CD14-positive monocyte (primary cell): ENCODE measurements around the gene CBX4. TPM values are rescaled to one million over a fixed set of nuclear protein-coding genes. Genes with fewer than 3 reads are reported as not detected.

Experiments
- DNase-seq, 3 donors: peaks; one replicate each; pipeline ENCODE4 v3.0.0-alpha.2; 2011 to 2022
- H2AFZ ChIP-seq: 2 replicates; pipeline ENCODE4 v1.6.0; 2012; ENCODE audit warnings: mild to moderate bottlenecking, low read depth, low read length, inconsistent platforms; ENCODE audit not compliant: insufficient read depth, poor library complexity, severe bottlenecking
- H3K27ac ChIP-seq, 2 donors: 1 replicate in 1 of 2; 2 replicates in 1 of 2; pipeline ENCODE4 v1.5.1; 2012 to 2013; ENCODE audit warnings: low read length in 2 of 2, control low read depth in 1 of 2, inconsistent platforms in 1 of 2, low read depth in 1 of 2, mild to moderate bottlenecking in 1 of 2
- H3K27me3 ChIP-seq, 2 donors: one replicate each; pipeline versions ENCODE4 v1.6.0 to v1.6.1; 2011 to 2013; ENCODE audit warnings: low read length in 2 of 2; ENCODE audit not compliant: control insufficient read depth in 2 of 2, insufficient read depth in 2 of 2
- H3K36me3 ChIP-seq, 2 donors: replicated peaks in 1 of 2; 1 replicate in 1 of 2; 2 replicates in 1 of 2; pipeline versions ENCODE4 v1.5.1 to v1.6.1; 2012 to 2013; ENCODE audit warnings: low read length in 2 of 2, control low read depth in 1 of 2, inconsistent platforms in 1 of 2, mild to moderate bottlenecking in 1 of 2; ENCODE audit not compliant: insufficient read depth in 2 of 2, control insufficient read depth in 1 of 2
- H3K4me1 ChIP-seq, 2 donors: 1 replicate in 1 of 2; 2 replicates in 1 of 2; pipeline versions ENCODE4 v1.5.1 to v1.6.1; 2012 to 2013; ENCODE audit warnings: low read length in 2 of 2, control low read depth in 1 of 2, inconsistent platforms in 1 of 2, mild to moderate bottlenecking in 1 of 2, moderate library complexity in 1 of 2; ENCODE audit not compliant: insufficient read depth in 2 of 2, control insufficient read depth in 1 of 2
- H3K4me2 ChIP-seq: replicated peaks from 2 replicates; pipeline ENCODE3; 2012; ENCODE audit warnings: low read length, moderate library complexity, mild to moderate bottlenecking; ENCODE audit not compliant: poor library complexity, severe bottlenecking; ENCODE audit errors: extremely low read depth
- H3K4me3 ChIP-seq, 3 experiments: fragments of 200-600 bp in 1 of 3; sonication (generic) in 1 of 3; replicated peaks in 1 of 3; 1 replicate in 2 of 3; 2 replicates in 1 of 3; pipeline ENCODE4 v1.5.1; 2011 to 2013; ENCODE audit warnings: low read length in 3 of 3, mild to moderate bottlenecking in 3 of 3, control low read depth in 2 of 3, low read depth in 2 of 3, inconsistent platforms in 1 of 3, moderate library complexity in 1 of 3
- H3K79me2 ChIP-seq: 2 replicates; pipeline ENCODE4 v1.6.0; 2012; ENCODE audit warnings: mild to moderate bottlenecking, control low read depth, inconsistent platforms, low read length, moderate library complexity; ENCODE audit not compliant: insufficient read depth
- H3K9ac ChIP-seq: 2 replicates; pipeline ENCODE4 v1.6.0; 2017; ENCODE audit warnings: low read length, mild to moderate bottlenecking; ENCODE audit not compliant: insufficient read depth, poor library complexity, severe bottlenecking
- H3K9me3 ChIP-seq, 2 donors: replicated peaks in 1 of 2; 1 replicate in 1 of 2; 2 replicates in 1 of 2; pipeline versions ENCODE4 v1.5.1 to v1.6.1; 2012 to 2013; ENCODE audit warnings: low read length in 2 of 2, control low read depth in 1 of 2; ENCODE audit not compliant: control insufficient read depth in 1 of 2, insufficient read depth in 1 of 2
- H4K20me1 ChIP-seq: 2 replicates; pipeline ENCODE4 v1.6.0; 2012; ENCODE audit warnings: mild to moderate bottlenecking, low read length, control low read depth, moderate library complexity; ENCODE audit not compliant: insufficient read depth
- H3K27ac Mint-ChIP-seq, 7 donors: one replicate each; pipeline ENCODE4 v1.8.0; 2020; ENCODE audit warnings: mild to moderate bottlenecking in 7 of 7, mixed read lengths in 7 of 7, moderate library complexity in 6 of 7, inconsistent platforms in 2 of 7
- H3K27me3 Mint-ChIP-seq, 3 donors: one replicate each; pipeline ENCODE4 v1.8.0; 2021 to 2022; ENCODE audit warnings: low read depth in 3 of 3, mild to moderate bottlenecking in 3 of 3, mixed read lengths in 3 of 3, moderate library complexity in 3 of 3, inconsistent platforms in 1 of 3
- H3K36me3 Mint-ChIP-seq, 2 donors: one replicate each; pipeline ENCODE4 v1.8.0; 2020; ENCODE audit warnings: mixed read lengths in 2 of 2, inconsistent platforms in 1 of 2, mild to moderate bottlenecking in 1 of 2
- H3K4me1 Mint-ChIP-seq: one replicate; pipeline ENCODE4 v1.8.0; 2020; ENCODE audit warnings: mild to moderate bottlenecking, mixed read lengths
- H3K4me3 Mint-ChIP-seq, 2 donors: one replicate each; pipeline ENCODE4 v1.8.0; 2020; ENCODE audit warnings: mild to moderate bottlenecking in 2 of 2, mixed read lengths in 2 of 2, moderate library complexity in 1 of 2
- H3K9me3 Mint-ChIP-seq, 7 donors: one replicate each; pipeline ENCODE4 v1.8.0; 2020 to 2022; ENCODE audit warnings: mixed read lengths in 7 of 7, mild to moderate bottlenecking in 6 of 7, moderate library complexity in 6 of 7, inconsistent platforms in 2 of 7
- WGBS: methylation state at CpG from one replicate; pipeline ENCODE4 v1.1.5; 2013; ENCODE audit warnings: missing lambda C conversion rate; ENCODE audit not compliant: insufficient coverage; 5-methylcytosine and 5-hydroxymethylcytosine counted together
- intact Hi-C, 2 donors: fragments of 100-400 bp; cut with micrococcal nuclease; formaldehyde crosslinking; loops; one replicate each; pipeline versions ENCODE4 v1.15.0 to v1.15.1; 2023
- polyA plus RNA-seq, 3 donors: library from polyadenylated mRNA; depleted of rRNA in 1 of 3; unstranded in 2 of 3; stranded (reverse) in 1 of 3; fragments of 300-500 nt in 2 of 3; fragments of >200 nt in 1 of 3; fragmentation: Illumina TruSeq in 2 of 3; gene quantifications; 1 replicate in 2 of 3; 2 replicates in 1 of 3; pipeline ENCODE4 v1.2.3, GENCODE V29; 2012 to 2021
- TF ChIP-seq, protein P1 (sequence below): fragments of 200-600 bp; IDR thresholded peaks from one replicate; pipeline ENCODE4 v1.8.0; 2022; ENCODE audit warnings: antibody characterized with exemption, mild to moderate bottlenecking

Gene CBX4
- polyA plus RNA-seq, 3 donors: 1.4 to 82.8 (median 3.6) TPM

DNA sequence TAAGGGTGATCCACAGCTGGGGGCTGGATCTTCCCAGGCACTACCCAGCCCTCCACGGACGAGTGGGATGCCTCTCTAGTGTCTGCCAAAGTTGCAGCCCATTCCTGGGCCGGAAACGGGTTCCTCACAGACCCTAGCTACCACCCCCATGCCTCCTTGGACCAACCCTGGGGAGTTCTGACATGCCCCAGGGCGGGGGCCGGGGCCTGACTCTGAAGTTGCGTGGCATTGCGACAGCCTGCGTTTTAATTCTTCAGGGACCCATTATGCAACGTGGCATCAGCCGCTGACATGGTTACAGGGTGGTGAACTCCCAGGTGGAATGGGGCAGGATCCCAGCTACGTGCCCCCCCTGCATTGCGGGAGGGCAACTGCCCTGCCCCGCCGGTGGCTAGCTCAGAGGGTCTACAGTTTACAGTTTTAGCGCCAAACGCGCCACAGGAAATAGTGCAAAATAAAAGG, 2.7 kb downstream of the CBX4 start:
- Histone ChIP-seq H3K27ac (peak overlapping the region; percentile 76 to 82), H3K9me3 (peaks cover 7 to 8% of the 10 kb centered on the region in 2 donors), H2AFZ (no peak overlapping the region), H3K79me2 (peaks cover 52% of the 10 kb centered on the region), H4K20me1 (peaks cover 78% of the 10 kb centered on the region), H3K27me3 (peaks cover 6 to 15% of the 10 kb centered on the region in 2 donors), H3K36me3 (peaks cover 19 to 26% of the 10 kb centered on the region in 2 donors), H3K4me1 (peaks cover 66 to 86% of the 10 kb centered on the region in 2 donors), H3K9ac (peak overlapping the region; percentile 72), H3K4me2 (peak overlapping the region; percentile 92), H3K4me3 (peak overlapping the region; percentile 91 to 95 (median 94))
- Mint-ChIP-seq H3K9me3 (peaks cover 2 to 17% (median 8%) of the 10 kb centered on the region in 7 donors), H3K27ac (peak overlapping the region; percentile 89 to 98 (median 95)), H3K4me3 (peak overlapping the region; percentile 94 to 95), H3K27me3 (peaks cover 18 to 22% (median 21%) of the 10 kb centered on the region in 3 donors), H3K4me1 (peaks cover 47% of the 10 kb centered on the region), H3K36me3 (peaks cover 16 to 26% of the 10 kb centered on the region in 2 donors)
- TF ChIP-seq, protein P1, sequence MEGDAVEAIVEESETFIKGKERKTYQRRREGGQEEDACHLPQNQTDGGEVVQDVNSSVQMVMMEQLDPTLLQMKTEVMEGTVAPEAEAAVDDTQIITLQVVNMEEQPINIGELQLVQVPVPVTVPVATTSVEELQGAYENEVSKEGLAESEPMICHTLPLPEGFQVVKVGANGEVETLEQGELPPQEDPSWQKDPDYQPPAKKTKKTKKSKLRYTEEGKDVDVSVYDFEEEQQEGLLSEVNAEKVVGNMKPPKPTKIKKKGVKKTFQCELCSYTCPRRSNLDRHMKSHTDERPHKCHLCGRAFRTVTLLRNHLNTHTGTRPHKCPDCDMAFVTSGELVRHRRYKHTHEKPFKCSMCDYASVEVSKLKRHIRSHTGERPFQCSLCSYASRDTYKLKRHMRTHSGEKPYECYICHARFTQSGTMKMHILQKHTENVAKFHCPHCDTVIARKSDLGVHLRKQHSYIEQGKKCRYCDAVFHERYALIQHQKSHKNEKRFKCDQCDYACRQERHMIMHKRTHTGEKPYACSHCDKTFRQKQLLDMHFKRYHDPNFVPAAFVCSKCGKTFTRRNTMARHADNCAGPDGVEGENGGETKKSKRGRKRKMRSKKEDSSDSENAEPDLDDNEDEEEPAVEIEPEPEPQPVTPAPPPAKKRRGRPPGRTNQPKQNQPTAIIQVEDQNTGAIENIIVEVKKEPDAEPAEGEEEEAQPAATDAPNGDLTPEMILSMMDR: no peak
- DNase-seq: peak; percentile 60 to 77 (median 75)
- intact Hi-C loops: no loop called here
- 7% methylated on average over 15 of the region's 18 CpGs for WGBS

- peaks cover 66 to 86% of the 10 kb centered on the region in 2 donors for H3K4me1 ChIP-seq
- peaks cover 52% of the 10 kb centered on the region for H3K79me2 ChIP-seq
- peaks cover 1 to 10% of the 10 kb centered on the region in 2 donors for H3K27me3 ChIP-seq
- H3K9ac ChIP-seq: peak overlapping the region; percentile 72
- intact Hi-C loops: no loop called here
- H3K36me3 ChIP-seq: peaks cover 19 to 26% of the 10 kb centered on the region in 2 donors
- Mint-ChIP-seq H3K4me3 (peak overlapping the region in 1 of 2 donors; percentile 94), H3K9me3 (peaks cover 2 to 12% (median 5%) of the 10 kb centered on the region in 7 donors), H3K36me3 (peaks cover 16 to 26% of the 10 kb centered on the region in 2 donors), H3K27me3 (peaks cover 13 to 21% (median 16%) of the 10 kb centered on the region in 3 donors), H3K4me1 (peaks cover 47% of the 10 kb centered on the region), H3K27ac (peak overlapping the region; percentile 73 to 98 (median 95))
- no peak overlapping the region for H2AFZ ChIP-seq
- TF ChIP-seq, protein P1: no peak
- H3K4me3 ChIP-seq: peak overlapping the region in 2 of 3 experiments; percentile 94 to 95
- peak overlapping the region; percentile 92 for H3K4me2 ChIP-seq
- WGBS: 88% methylated on average over 24 of the region's 24 CpGs
- peaks cover 4 to 7% of the 10 kb centered on the region in 2 donors for H3K9me3 ChIP-seq
- peaks cover 78% of the 10 kb centered on the region for H4K20me1 ChIP-seq
- peak overlapping the region; percentile 76 to 82 for H3K27ac ChIP-seq
- DNase-seq: no peak
Measured at GRCh38 chr17:79835953-79836509, 3.2 kb downstream of the CBX4 start.
